Middle frontal gyrus (tissue), 1 donor: ENCODE data around the gene PADI1.

Experiments used
- DNase-seq: peaks from one replicate; pipeline ENCODE4 v3.0.0-alpha.2; 2015; ENCODE audit warnings: low spot score; ENCODE audit errors: extremely low spot score

PADI1 gene, protein sequence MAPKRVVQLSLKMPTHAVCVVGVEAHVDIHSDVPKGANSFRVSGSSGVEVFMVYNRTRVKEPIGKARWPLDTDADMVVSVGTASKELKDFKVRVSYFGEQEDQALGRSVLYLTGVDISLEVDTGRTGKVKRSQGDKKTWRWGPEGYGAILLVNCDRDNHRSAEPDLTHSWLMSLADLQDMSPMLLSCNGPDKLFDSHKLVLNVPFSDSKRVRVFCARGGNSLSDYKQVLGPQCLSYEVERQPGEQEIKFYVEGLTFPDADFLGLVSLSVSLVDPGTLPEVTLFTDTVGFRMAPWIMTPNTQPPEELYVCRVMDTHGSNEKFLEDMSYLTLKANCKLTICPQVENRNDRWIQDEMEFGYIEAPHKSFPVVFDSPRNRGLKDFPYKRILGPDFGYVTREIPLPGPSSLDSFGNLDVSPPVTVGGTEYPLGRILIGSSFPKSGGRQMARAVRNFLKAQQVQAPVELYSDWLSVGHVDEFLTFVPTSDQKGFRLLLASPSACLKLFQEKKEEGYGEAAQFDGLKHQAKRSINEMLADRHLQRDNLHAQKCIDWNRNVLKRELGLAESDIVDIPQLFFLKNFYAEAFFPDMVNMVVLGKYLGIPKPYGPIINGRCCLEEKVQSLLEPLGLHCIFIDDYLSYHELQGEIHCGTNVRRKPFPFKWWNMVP

DNA sequence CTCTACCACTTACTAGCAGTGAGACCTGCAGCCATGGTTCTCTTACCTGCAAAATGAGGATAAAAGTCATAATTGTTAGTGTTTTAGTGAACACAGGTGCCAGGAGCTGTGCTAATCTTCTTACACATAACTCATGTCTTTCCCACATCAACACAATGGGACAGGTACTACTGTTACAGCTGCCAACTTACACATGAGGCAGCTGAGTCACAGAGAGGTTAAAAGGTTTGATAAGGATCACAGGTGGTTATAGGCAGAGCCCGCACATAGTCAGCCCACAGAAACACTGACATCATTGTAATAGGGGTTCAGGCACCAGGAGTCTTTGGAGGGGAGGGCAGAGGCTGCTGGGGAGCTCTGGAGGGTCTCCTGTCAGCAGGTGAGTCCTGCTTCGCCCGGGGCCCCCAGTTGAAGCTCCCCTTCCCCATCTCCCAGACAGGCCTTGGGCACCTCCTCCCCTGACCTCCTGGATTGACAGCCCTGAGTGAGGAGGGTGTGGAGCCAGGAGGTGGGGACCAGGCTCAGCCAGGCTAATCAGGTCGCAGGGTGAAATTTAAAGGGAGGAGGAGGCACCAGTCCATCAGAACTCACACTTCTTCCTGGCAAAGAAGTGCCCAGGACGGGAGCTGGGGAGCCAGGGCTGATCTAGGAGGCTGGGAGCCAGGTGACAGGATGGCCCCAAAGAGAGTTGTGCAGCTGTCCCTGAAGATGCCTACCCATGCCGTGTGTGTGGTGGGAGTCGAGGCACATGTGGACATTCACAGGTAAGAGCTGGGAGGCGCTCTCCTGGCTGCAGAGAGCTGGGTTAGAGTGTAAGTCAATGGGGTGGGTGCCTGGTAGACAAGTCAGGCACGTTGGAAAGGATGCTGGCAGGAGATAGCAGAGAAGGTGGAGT is at the start of gene PADI1:
Gene PADI1, plus strand, starts transcription at position 583 of the 895 bp plus-strand sequence. Its CDS starts 90 bp downstream, at position 673.
- no peak for DNase-seq

DNA sequence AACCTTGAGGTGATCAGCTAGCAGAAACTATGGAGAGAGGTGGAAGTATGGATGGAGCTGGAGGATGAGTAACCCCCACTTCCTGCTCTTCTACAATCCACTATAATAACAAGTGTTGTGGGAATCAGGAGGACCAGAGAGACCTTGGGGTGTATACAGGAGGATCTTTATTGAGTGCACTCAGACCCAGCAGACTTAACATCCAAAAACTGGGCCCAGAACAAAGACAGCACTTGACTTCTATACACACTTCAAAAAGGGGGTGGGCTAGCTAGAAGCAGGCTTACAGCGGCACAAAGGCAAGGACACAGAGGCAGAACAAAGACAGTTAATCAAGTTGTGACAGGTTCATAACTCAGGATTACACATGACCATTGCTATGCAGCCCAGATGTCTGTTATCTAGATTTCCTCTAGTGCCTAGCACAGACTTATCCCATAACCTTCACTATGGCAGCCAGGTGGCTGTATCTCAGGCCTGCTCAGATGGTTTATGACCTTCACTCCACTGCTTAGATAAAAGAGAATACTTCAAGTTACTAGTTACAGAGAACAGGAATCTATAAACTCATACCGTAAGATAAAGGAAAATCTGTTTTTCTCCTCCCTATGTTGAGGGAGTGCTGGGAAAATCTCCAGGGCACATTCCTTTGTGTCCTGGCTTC is 49.5 kb upstream of the PADI1 start:
- no peak for DNase-seq

DNA sequence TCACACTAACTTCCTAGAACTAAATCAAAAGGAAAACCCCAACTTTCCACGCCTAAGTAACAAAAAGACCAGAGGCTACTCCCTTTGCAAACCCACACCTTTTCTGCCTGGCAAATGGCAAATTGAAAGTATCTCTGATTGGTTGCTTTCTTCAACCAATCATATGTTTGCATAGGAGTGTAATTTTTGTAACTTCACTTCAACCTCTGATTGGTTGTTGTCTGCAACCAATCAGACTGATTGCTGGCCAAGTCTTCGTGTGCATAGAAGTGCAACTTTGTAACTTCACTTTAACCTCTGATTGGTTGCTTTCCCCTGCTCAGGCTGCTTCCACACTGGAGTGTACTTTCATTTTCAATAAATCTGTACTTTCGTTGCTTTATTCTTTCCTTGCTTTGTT is 48.8 kb upstream of the PADI1 start:
- DNase-seq = no peak

DNA sequence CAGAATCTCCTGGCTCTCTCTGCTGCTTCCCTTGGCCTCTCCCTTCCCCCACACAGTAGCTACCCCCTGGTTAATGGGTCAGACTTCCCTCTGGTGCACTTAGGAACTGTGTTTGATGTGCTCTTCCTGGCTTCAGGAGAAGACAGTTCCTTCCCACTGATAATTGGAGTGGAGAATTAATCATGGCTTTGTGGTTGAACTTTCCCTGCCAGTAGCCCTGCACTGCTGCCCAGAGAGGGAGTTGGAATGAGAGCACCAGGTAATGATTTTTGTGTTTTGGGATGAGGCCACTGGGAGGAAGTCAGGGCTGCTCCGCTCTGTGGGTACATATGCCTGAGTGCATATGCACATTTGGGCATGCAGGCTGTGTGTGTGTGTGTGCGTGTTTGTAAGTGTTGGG is 46.0 kb upstream of the PADI1 start:
- no peak for DNase-seq

GRCh38 chr1:17161137-17161740 is 43.7 kb upstream of the PADI1 start:
- no peak for DNase-seq

DNA sequence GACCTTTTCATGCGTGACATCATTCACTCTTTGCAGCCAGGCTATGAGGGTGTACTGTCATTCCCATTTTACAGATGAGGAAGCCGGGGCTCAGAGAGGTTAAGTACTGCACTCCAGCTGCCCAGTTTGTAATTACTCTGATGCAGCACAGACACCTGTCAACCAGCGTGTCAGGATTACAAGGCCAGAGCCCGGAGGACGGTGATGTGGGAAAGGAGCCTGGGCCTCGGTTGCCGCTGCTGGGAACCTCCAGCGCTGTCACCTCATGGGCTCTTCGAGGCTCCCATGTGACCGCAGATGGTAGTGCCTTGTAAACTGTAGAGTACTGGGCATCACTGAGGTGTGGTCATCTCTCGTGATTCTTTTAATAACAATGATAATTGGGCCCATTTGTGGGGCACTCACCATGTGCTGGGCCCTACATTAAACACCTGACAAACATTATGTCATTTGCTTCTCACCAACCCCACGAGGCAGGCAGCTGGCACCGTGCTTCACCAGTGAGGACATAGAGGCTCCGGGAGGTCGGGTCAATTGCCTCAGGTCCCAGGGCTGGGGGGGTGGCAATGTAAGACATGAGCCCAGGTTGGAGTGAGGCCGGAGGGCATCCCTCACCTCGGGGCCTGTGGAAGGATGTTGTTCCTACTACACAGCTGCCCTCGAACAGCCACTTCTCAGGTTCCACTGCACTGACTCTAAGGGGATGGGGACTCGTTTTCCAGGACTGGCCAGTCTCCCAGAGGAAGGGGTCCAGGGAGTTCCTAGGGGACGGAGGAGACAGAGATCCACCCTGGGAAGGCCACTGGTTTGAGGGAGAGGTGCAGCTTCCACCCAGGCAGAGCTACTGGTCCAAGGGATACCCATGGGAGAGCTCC is 42.8 kb upstream of the PADI1 start:
- no peak for DNase-seq

DNA sequence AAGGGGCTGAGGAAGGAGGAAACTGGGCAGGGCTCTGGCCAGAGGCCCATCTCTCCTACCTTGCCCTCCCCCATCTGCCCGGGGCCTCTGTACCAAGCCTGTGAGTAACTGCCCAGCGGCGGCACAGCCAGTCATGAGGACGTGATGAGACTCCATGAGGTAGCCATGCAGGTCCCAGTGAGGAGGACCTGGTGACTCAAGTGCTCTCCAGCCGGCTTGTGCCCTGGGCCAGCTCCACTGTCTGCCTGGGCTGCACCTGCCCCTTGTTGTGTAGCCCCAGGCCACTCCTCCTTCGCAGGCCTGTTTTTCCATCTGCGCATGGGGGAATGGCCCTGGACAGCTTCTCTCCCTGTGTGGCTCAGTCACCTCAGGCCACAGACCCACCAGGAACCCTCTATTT is 42.0 kb upstream of the PADI1 start:
- no peak for DNase-seq

DNA sequence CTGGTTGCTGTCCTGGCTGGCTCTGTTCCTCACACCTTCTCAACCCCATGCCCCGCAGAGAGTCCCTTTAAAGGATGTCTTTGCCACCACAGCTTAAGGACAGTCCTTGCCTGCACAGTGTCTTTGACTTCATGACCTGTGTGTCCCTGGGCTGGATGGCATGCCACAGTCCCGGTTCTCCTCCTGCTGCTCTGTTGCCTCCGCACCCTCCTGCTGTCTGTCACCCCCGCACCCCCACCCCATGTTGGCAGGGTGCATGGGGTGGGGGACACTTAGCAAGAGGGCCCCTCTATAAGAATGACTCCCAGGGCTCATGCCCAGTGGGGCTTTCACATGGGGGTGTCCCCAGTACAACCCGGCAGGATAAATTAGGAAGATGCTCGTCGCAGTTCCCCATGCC is 41.6 kb upstream of the PADI1 start:
- DNase-seq = no peak

DNA sequence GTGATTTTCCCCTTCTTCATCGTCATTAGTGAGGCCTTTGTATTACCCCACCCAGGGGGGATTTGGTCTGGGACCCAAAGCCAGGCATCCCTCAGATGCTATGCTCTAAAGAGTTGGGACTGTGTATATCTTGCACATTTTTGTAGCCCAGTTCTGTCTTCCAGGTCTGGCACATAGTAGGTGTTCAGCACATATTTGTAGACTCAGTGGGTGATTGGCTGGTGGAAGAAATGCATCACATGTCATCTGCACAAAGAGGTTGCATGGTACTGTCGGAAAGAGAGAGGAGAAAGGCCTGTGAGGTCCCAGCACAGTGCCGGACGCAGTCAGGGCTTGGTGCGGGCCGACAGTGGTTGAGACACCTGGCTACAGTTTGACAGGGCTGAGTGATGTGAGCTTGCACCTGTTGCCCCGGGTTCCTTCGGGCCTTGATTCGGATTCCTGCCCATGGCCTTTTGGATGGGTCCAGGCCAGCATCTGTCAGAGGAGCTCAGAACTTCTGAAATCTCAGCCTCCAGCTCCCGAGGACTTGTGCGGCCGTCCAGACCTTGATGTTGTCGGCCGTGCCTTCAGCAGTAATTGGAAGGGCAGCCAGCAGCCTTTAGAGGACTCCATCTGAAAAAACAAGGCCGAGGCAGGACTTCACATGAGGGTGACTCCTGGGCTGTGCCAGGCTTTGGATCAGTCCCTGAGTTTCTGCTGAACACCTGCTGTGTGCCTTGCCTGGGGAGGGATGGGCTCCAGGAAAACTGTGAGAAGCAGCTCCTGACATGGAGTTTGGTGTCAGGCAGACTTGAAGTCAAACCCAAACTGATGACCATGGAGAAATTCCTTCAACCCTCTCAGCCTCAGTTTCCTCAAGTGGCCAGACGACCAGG is 40.9 kb upstream of the PADI1 start:
- no peak for DNase-seq

DNA sequence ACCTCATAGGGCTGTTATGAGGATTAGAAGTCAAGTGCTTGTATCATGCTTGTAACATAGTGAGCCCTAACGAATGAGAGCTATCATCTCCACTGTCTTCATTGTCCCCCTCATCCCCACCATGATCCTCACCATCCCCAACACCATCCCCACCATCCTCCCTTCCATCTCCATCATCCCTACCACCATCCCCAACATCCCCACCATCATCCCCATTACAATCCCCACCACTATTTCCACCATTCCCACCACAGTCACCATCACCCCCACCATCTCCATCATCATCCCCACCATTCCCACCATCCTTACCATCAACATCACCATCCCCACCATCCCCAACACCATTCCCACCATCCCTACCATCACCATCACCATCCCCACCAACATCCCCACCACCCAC is 39.1 kb upstream of the PADI1 start:
- no peak for DNase-seq

- DNase-seq = no peak
Measured at GRCh38 chr1:17167041-17167785, 37.7 kb upstream of the PADI1 start.

DNA sequence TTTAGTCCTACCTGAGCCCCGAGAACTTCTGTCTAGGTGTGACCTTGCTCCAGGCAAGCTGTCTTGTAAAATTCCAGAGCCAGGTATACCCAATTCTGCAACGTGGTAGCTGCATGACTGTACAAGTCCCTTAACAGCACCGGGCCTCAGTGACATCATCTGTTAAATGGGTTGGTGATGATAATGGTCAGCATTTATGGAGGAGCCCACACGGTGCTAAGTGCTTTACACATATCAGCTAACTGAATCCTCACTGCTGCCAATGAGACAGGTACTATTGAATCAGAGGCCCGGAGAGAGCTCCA is 37.2 kb upstream of the PADI1 start:
- DNase-seq = no peak

DNA sequence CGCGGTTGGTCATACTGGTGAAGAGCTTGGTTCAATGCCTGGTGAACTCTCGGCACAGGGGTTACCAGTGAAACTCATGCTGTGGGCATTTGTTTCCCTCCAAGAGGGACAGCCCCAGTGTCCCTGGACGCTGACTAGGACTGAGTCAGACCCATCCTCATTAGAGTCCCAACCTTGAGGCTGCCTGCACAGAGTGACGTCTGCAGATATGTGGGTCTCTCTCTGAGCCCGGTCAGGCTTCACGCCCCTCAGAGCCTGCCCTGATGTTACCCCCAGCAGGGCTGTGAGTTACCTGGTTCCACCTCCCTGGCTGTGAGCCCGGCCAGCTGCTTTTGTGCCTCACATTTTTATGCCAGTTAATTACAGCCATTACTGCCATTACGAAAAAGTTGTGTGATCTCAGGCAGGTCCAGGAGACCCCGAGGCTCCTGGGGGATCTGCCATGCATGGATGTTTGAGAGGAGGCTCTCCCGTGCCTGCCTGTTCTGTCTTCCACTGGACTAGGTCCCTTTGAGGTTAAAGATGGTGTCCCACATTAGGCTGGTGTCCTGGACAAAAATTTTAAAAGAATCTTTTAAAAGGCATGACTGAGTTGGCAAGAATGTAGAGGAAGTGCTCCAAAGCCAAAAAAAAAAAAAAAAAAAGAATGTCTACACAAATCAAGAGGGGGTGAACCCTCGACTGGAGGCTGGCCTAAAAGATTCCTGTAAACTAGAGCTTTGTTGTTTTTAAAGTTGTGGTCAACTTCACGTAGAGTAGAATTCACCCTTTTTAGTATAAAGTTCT is 36.6 kb upstream of the PADI1 start:
- DNase-seq = no peak

DNA sequence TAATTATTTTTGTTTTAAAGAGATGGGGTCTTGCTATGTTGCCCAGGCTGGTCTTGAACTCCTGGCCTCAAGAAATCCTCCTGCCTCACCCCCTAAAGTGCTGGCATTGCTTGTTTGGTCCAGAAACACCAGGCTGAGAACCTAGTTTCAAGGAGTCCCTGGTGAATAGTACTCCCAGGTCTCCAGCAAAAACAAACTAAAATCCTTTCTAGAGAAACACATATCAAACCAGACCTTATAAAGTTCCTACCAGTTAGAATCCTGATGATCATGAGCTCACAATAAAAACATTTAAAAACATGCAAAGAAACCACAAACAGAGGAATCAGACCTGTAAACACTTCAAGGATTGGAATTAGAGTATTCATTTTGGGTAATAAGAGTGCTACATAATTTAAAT is 34.4 kb upstream of the PADI1 start:
- no peak for DNase-seq

GRCh38 chr1:17173217-17173616 is 31.7 kb upstream of the PADI1 start:
- no peak for DNase-seq

DNA sequence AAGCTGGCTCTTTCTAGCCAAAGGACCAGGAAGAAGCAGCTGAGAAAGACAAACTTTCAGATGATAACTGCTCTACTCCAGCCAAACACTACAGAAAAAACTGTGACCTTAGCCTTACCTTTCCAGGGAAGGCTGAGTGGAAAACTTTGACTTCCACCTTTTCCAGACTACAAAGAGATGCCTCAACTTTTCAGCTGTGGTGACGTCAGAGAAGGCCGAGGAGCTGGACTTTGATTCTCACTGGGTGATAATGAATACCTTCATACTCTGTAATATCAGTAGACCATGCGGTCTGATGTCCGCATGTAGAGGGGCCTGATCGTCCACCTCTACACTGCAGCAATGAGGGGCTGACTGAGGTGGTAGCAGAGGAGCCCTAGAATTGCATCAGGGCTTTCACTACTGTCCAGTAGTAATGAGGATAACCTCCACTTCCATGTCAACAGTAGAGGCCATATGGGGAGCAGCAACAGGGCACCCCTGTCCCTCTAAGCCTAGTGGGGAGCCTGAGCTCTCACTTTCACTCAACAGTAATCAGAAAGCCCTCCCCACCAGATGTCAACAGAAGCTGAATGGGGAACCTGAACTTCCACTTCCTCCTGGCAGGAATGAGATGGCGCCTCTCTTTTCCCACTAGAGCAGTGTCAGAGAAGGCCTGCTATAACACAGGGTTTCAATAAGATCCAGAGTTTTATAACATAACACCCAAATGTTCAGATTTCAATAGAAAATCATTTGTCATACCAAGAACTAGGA is 28.4 kb upstream of the PADI1 start:
- DNase-seq = no peak

- no peak for DNase-seq
Measured at GRCh38 chr1:17177651-17178050, 27.3 kb upstream of the PADI1 start.
